HEK293 (cell line): ENCODE results near the gene ARMC7.

Experiments used
- FEZF1 ChIP-seq: fragments of 450-650 bp; formaldehyde crosslinking; IDR thresholded peaks from 2 replicates; pipeline ENCODE4 v1.5.1; 2016; ENCODE audit warnings: missing biosample characterization, missing genetic modification characterization
- GLI2 ChIP-seq: fragments of 450-650 bp; formaldehyde crosslinking; IDR thresholded peaks from 2 replicates; pipeline ENCODE4; 2017; ENCODE audit warnings: missing biosample characterization, missing genetic modification characterization, low read depth, borderline replicate concordance
- GLI4 ChIP-seq: fragments of 450-650 bp; formaldehyde crosslinking; IDR thresholded peaks from 2 replicates; pipeline ENCODE4 v1.5.1; 2016; ENCODE audit warnings: missing biosample characterization, missing genetic modification characterization
- HOXD13 ChIP-seq: sonication (generic); formaldehyde crosslinking; IDR thresholded peaks from 2 replicates; pipeline ENCODE4 v1.8.0; 2022; ENCODE audit warnings: missing genetic modification reagents, borderline replicate concordance
- MYNN ChIP-seq: fragments of 450-650 bp; formaldehyde crosslinking; IDR thresholded peaks from 2 replicates; pipeline ENCODE4 v1.5.1; 2016; ENCODE audit warnings: missing biosample characterization, missing genetic modification characterization, borderline replicate concordance
- PRDM2 ChIP-seq: fragments of 450-650 bp; formaldehyde crosslinking; IDR thresholded peaks from 2 replicates; pipeline ENCODE4 v1.5.1; 2016; ENCODE audit warnings: missing biosample characterization, missing genetic modification characterization, borderline replicate concordance
- REST ChIP-seq: fragments of 450-650 bp; formaldehyde crosslinking; IDR thresholded peaks from 2 replicates; pipeline ENCODE4 v1.5.1; 2016; ENCODE audit warnings: missing biosample characterization, missing genetic modification characterization
- SP7 ChIP-seq: fragments of 450-650 bp; formaldehyde crosslinking; IDR thresholded peaks from 2 replicates; pipeline ENCODE4 v1.5.1; 2016; ENCODE audit warnings: missing biosample characterization, missing genetic modification characterization
- ZFP3 ChIP-seq: fragments of 450-650 bp; formaldehyde crosslinking; IDR thresholded peaks from 2 replicates; pipeline ENCODE4 v1.5.1; 2016; ENCODE audit warnings: low read depth, missing biosample characterization, missing genetic modification characterization
- ZNF157 ChIP-seq: fragments of 450-650 bp; formaldehyde crosslinking; IDR thresholded peaks from 2 replicates; pipeline ENCODE4 v1.5.1; 2016; ENCODE audit warnings: missing biosample characterization, missing genetic modification characterization
- ZNF169 ChIP-seq: fragments of 450-650 bp; formaldehyde crosslinking; IDR thresholded peaks from 2 replicates; pipeline ENCODE4 v1.5.1; 2016; ENCODE audit warnings: missing biosample characterization, missing genetic modification characterization
- ZNF18 ChIP-seq: fragments of 450-650 bp; formaldehyde crosslinking; IDR thresholded peaks from 2 replicates; pipeline ENCODE4 v1.5.1; 2016; ENCODE audit warnings: missing biosample characterization, missing genetic modification characterization
- ZNF184 ChIP-seq: fragments of 450-650 bp; IDR thresholded peaks from 2 replicates; pipeline ENCODE4 v1.5.1; 2018; ENCODE audit warnings: missing biosample characterization, mild to moderate bottlenecking, missing genetic modification characterization
- ZNF202 ChIP-seq: fragments of 450-650 bp; formaldehyde crosslinking; IDR thresholded peaks from 2 replicates; pipeline ENCODE4 v1.5.1; 2016; ENCODE audit warnings: missing biosample characterization, missing genetic modification characterization, borderline replicate concordance
- ZNF23 ChIP-seq: fragments of 450-650 bp; formaldehyde crosslinking; IDR thresholded peaks from 2 replicates; pipeline ENCODE4 v1.5.1; 2016; ENCODE audit warnings: missing biosample characterization, missing genetic modification characterization, borderline replicate concordance
- ZNF248 ChIP-seq: fragments of 450-650 bp; formaldehyde crosslinking; IDR thresholded peaks from 2 replicates; pipeline ENCODE4 v1.5.1; 2017; ENCODE audit warnings: missing biosample characterization, missing genetic modification characterization
- ZNF280C ChIP-seq: fragments of 450-650 bp; formaldehyde crosslinking; IDR thresholded peaks from 2 replicates; pipeline ENCODE4 v1.5.1; 2016; ENCODE audit warnings: missing biosample characterization, missing genetic modification characterization
- ZNF341 ChIP-seq: fragments of 450-650 bp; formaldehyde crosslinking; IDR thresholded peaks from 2 replicates; pipeline ENCODE4; 2016; ENCODE audit warnings: low read depth, missing biosample characterization, missing genetic modification characterization
- ZNF48 ChIP-seq: fragments of 450-650 bp; formaldehyde crosslinking; IDR thresholded peaks from 2 replicates; pipeline ENCODE4 v1.5.1; 2016; ENCODE audit warnings: missing biosample characterization, missing genetic modification characterization
- ZNF488 ChIP-seq: fragments of 450-650 bp; formaldehyde crosslinking; IDR thresholded peaks from 2 replicates; pipeline ENCODE4 v1.5.1; 2016; ENCODE audit warnings: missing biosample characterization, missing genetic modification characterization
- ZNF529 ChIP-seq: fragments of 450-650 bp; formaldehyde crosslinking; IDR thresholded peaks from 2 replicates; pipeline ENCODE4 v1.5.1; 2017; ENCODE audit warnings: missing genetic modification characterization, missing biosample characterization; ENCODE audit not compliant: insufficient replicate concordance
- ZNF560 ChIP-seq: fragments of 450-650 bp; formaldehyde crosslinking; IDR thresholded peaks from 2 replicates; pipeline ENCODE4 v1.5.1; 2017; ENCODE audit warnings: missing biosample characterization, missing genetic modification characterization, borderline replicate concordance
- ZNF670 ChIP-seq: fragments of 450-650 bp; formaldehyde crosslinking; IDR thresholded peaks from 2 replicates; pipeline ENCODE4 v1.5.1; 2016; ENCODE audit warnings: missing biosample characterization, missing genetic modification characterization, low read depth
- ZNF768 ChIP-seq: fragments of 450-650 bp; formaldehyde crosslinking; IDR thresholded peaks from 2 replicates; pipeline ENCODE4 v1.5.1; 2018; ENCODE audit warnings: missing biosample characterization, mild to moderate bottlenecking, missing genetic modification characterization

The ARMC7 gene

DNA sequence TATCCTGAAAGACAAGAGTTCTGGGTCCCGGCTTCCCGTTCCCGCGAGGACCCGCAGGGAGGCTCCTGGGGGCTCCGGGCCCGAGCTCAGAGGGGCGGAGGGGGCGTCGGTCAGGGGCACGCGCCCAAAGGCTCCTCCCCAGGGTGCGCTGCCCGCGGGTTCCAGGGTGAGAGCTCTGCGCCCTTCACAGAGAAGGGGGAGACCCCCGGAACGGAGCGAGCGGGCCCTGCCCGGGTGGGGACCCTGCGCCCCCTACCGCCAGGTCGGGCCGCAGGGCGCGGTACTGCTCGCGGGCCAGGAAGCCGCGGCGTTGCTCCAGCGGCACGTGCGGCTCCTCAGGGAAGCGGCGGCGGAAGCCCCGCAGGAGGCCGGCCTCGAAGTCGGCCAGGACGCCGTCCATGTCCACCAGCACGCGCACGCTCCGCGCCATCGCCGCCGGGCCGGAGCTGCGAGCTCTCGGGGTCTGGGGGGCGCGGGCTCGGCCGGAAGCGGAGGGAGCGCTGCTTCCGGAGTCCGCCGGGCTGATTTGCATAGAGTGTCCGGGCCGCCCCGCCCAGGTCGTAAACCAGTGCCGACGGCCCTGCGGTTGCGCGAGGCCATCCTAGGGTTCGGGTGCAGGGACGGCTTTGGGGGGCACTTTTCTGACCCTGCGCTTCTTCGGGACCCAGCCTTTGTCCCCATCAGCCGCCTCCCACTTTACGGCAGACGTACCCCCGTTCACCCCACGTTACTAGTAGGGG, 21.7 kb downstream of the ARMC7 start, which contains the start of gene NT5C (continued):
- no peak for TF ChIP-seq ZNF768
- TF ChIP-seq ZNF280C (tag by site-specific recombination): no peak
- TF ChIP-seq ZNF670 (tag by site-specific recombination): no peak
- TF ChIP-seq ZNF48 (tag by site-specific recombination): no peak
- no peak for TF ChIP-seq ZFP3 (tag by site-specific recombination)
- TF ChIP-seq ZNF157 (tag by site-specific recombination): no peak
- no peak for TF ChIP-seq FEZF1 (tag by site-specific recombination)
- TF ChIP-seq ZNF202 (tag by site-specific recombination): no peak
- TF ChIP-seq ZNF529 (tag by site-specific recombination): no peak
- TF ChIP-seq ZNF184 (tag by site-specific recombination): no peak
- TF ChIP-seq ZNF18 (tag by site-specific recombination): no peak
- TF ChIP-seq PRDM2 (tag by site-specific recombination): no peak
- TF ChIP-seq SP7: no peak
- no peak for TF ChIP-seq ZNF248 (tag by site-specific recombination)
- TF ChIP-seq ZNF488: no peak
- TF ChIP-seq GLI2: no peak
- TF ChIP-seq ZNF169 (tag by site-specific recombination): no peak
- no peak for TF ChIP-seq HOXD13 (CRISPR knock-in tag)
- no peak for TF ChIP-seq ZNF23 (tag by site-specific recombination)
- TF ChIP-seq GLI4: no peak
- no peak for TF ChIP-seq ZNF560 (tag by site-specific recombination)
- TF ChIP-seq REST: no peak
- no peak for TF ChIP-seq ZNF341 (tag by site-specific recombination)
- TF ChIP-seq MYNN (tag by site-specific recombination): no peak
